GM12891 (cell line): ENCODE results near the gene KCNJ5.
"Not testable (repeated sequence)": the region's sequence is repeated elsewhere in the genome, so short reads cannot be mapped to it uniquely, and the experiment has no call there.

Experiments
- DNase-seq: peaks from one replicate; pipeline ENCODE4 v3.0.0; 2011; ENCODE audit warnings: low spot score; ENCODE audit not compliant: insufficient read length
- FAIRE-seq: peaks from 2 replicates; lab custom pipeline; 2011; peaks lifted over from hg19 to GRCh38; lab: Jason Lieb, UNC
- PAX5 ChIP-seq: IDR thresholded peaks from 2 replicates; pipeline ENCODE4 v1.6.1; 2011; ENCODE audit warnings: low read length, moderate library complexity, mild to moderate bottlenecking; ENCODE audit not compliant: insufficient read depth, severe bottlenecking
- POLR2A ChIP-seq: IDR thresholded peaks from 2 replicates; pipeline ENCODE4 v1.6.1; 2011; ENCODE audit warnings: low read depth, low read length, control low read depth
- POLR2AphosphoS5 ChIP-seq: IDR thresholded peaks from 2 replicates; pipeline ENCODE4 v1.6.1; 2011; ENCODE audit warnings: low read depth, low read length, control low read depth
- POU2F2 ChIP-seq: IDR thresholded peaks from 2 replicates; pipeline ENCODE4 v1.6.1; 2011; ENCODE audit warnings: low read depth, mild to moderate bottlenecking, control low read depth, low read length, moderate library complexity
- SPI1 ChIP-seq: IDR thresholded peaks from 2 replicates; pipeline ENCODE4 v1.6.1; 2011; ENCODE audit warnings: low read depth, low read length, control low read depth
- TAF1 ChIP-seq: IDR thresholded peaks from 2 replicates; pipeline ENCODE4 v1.6.1; 2011; ENCODE audit warnings: low read depth, low read length, control low read depth

Gene KCNJ5

DNA sequence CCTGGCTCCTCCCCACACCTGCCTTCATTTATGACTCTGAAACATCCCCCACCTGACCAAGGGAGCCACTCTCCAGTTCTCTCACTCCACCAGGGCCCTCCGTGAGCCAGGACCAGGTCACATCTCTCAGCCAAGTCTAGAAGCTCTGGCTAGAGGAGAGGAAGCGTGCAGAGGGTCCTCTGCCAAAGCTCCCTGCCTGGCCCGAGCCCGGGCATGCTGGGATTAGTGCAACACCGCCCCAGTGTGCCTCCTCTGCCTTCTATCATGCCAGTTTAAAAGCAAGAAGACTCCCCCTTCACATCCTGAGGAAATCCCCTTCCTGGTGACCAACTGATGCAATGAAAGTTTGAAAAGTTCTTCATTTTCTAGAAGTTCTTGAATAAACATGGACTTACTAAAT lies 28.1 kb downstream of the KCNJ5 start:
- FAIRE-seq, result no peak
- DNase-seq, result no peak
- TF ChIP-seq SPI1 (no peak), PAX5 (no peak), POLR2AphosphoS5 (no peak), POU2F2 (no peak)

- FAIRE-seq, DNase-seq: not testable (repeated sequence)
Observed at GRCh38 chr11:128919635-128920034, 28.5 kb downstream of the KCNJ5 start.

DNA sequence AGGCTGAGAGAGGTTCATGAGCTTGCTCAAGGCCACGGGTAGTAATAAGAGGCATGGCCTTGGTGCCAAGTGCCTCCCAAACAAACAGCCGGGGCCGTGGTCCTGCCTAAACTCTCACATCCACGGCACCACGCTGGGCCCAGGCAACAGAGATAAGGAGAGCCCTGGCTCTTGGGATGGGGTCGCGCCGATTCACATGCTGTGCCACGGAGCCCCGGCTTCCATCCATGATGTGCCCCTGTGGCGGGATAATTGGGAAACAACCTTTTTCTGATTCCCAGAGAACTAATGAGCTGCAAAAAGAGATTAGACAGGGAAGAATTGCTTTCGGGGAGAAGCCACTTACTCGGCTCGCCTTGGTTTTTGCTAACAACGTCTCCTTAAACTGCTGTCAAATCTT lies 29.5 kb downstream of the KCNJ5 start:
- FAIRE-seq, result no peak
- DNase-seq, result no peak
- TF ChIP-seq POU2F2, result no peak
- no peak for TF ChIP-seq TAF1
- TF ChIP-seq PAX5, result no peak
- no peak for TF ChIP-seq SPI1
- no peak for TF ChIP-seq POLR2A
- TF ChIP-seq POLR2AphosphoS5, result no peak

DNA sequence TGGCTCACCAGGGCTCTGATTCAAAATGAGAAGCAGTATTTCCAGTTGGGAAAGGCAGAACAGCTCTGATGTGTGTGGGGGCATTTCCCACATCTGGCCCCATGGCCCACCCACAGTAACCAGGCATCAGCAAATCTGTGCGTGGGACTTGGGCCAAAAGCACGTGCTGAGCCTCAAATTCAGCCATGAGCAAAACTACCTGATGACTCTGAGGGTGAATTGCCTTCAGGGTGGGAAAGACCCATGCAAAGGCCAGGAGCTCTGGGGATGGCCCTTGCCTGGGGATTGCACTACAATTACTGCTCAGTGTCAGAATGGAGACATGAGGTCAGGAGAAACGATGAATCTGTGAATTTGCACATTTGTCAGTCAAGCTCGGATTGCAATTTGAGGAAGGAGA lies 30.6 kb downstream of the KCNJ5 start:
- TF ChIP-seq POU2F2, result no peak
- no peak for TF ChIP-seq POLR2A
- no peak for FAIRE-seq
- DNase-seq, result no peak

GRCh38 chr11:128924104-128924503 lies 32.9 kb downstream of the KCNJ5 start:
- DNase-seq, result no peak

DNA sequence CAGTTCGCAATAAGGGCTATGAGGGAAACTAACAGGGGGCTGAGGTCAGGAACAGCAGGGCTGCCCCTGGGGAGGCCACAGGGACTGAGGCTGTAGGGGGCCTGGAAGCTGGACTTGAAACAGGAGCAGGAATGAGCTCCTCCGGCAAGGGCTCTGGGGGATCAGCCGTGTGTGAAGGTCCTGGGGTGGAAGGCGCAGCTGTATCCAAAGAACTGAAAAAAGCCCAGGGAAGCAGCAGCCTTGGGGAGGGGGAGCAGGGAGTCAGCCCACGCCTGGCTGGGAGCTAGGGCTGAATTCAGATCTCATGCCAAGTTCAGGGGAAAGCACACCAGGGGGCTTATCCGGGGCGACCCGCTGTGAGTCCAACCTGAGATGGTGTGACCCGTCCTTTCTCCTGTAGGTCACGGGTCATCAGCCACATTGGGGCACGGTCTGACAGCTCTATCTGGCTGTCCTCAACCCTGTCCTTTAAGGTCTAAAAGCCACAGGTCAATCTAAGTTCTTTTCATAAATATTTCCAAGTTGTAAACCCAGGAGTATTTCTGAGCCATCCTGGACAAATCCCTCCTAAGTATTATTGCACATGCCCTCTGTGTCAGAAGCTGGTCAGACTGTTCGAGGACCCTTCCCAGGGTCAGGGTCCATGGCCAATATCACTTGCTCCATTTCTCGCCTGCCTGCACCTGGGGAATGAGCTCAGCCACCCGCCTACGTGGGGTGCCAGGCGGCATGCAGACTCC lies 33.5 kb downstream of the KCNJ5 start:
- DNase-seq (no peak), FAIRE-seq (no peak)
- TF ChIP-seq SPI1 (no peak), POU2F2 (no peak), TAF1 (no peak), PAX5 (no peak), POLR2AphosphoS5 (no peak), POLR2A (no peak)

More at GRCh38 chr11:128924104-128924503, 32.9 kb downstream of the KCNJ5 start:
- FAIRE-seq, result no peak
- TF ChIP-seq POLR2A (no peak), POLR2AphosphoS5 (no peak), TAF1 (no peak), PAX5 (no peak), SPI1 (no peak), POU2F2 (no peak)

DNA sequence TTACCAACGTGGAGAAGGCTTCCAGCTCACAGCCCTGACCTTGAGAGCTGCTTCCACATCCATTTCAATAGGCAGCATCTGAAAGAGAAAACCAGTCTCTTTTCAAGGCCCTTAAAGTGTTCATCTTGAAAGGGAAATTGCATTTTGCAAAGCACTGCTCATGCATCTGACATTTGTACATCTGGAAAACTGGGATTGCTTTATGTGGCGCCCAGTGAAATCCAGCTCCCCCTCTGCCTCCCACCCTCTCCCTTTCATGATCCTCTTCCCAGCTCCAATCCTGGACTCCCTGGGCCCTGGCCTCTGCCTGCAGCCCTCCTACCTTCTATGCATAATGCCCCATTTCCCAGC lies 34.1 kb downstream of the KCNJ5 start:
- DNase-seq (no peak), FAIRE-seq (no peak)
- TF ChIP-seq POLR2A (no peak), SPI1 (no peak), TAF1 (no peak)

- FAIRE-seq, result no peak
Observed at GRCh38 chr11:128926000-128926399, 34.8 kb downstream of the KCNJ5 start.

GRCh38 chr11:128926437-128927107 lies 35.4 kb downstream of the KCNJ5 start:
- FAIRE-seq, result no peak
- TF ChIP-seq SPI1 (no peak), POU2F2 (no peak), PAX5 (no peak), POLR2A (no peak), POLR2AphosphoS5 (no peak), TAF1 (no peak)
- no peak for DNase-seq

More at GRCh38 chr11:128926000-128926399, 34.8 kb downstream of the KCNJ5 start:
- TF ChIP-seq TAF1 (no peak), POU2F2 (no peak), POLR2A (no peak), SPI1 (no peak)
- no peak for DNase-seq

DNA sequence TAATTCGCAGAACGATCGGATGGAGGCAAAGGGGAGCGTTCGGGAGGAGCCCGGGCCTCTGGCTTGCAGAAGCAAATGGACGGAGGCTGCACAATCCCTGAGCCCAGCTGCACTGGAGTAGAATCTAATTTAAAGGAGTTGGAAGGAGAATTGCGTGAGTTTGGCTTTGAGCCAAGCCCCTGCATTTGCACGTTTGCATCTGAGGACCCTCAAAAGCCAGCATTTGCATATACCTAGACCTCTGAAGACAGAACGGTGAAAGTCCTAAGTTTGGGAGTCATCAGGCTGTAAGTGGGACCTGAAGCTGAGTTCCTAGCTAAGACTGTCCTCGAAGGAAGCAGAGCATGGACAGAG lies 35.9 kb downstream of the KCNJ5 start:
- FAIRE-seq (no peak), DNase-seq (no peak)
- TF ChIP-seq TAF1, result no peak

DNA sequence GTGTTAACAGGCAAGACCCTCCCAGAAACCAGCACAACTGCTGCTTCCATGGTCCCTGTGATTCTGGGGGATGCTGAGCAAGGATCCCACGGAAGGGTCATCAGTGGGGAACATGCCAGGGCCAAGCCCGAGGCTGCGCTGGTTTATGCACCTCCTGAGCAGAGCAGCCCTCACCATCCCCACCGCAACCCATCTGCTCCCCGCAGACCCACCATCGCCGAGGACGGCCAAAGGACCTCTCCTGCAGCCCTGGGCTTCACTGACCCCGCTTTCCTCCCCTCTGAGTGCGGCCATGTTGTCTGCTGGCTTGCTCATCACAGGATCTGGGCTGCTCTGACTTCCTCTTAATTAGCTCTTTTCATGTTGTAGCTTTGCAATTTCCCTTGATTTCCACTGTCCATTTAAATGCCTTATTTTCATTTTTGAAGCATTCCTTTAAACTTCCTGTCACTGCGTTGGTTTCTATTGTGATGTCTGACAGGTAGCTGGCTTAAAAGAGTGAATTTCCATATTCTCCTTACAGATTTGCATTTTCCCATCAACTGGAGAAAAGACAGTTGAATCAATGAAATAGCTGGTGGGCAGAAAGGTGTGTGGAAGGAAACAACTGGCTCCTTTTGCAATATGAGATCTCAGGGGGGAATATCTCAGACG lies 36.7 kb downstream of the KCNJ5 start:
- DNase-seq, result no peak
- no peak for FAIRE-seq
- TF ChIP-seq PAX5 (no peak), SPI1 (no peak), POU2F2 (no peak), POLR2AphosphoS5 (no peak), POLR2A (no peak), TAF1 (no peak)
